H1 (cell line): ENCODE results near the gene MYOD1. TPM values are rescaled to one million over a fixed set of nuclear protein-coding genes. Genes with fewer than 3 reads are reported as not detected.

Experiments used
- CTCF ChIA-PET: fragments of 300-600 bp; sonication (Branson Sonifier 250); formaldehyde crosslinking; loops from one replicate; lab custom pipeline; 2021; ENCODE audit not compliant: partially characterized antibody; lab: Charles Lee
- POLR2A ChIA-PET: fragments of 300-600 bp; sonication (Branson Sonifier 250); formaldehyde crosslinking; loops from one replicate; lab custom pipeline; 2021; ENCODE audit warnings: inconsistent platforms; ENCODE audit not compliant: partially characterized antibody; lab: Charles Lee
- DNase-seq, 2 experiments: peaks; one replicate each; pipeline versions ENCODE4 v3.0.0 to v3.0.0-alpha.2; 2010 to 2022; ENCODE audit warnings: low spot score in 2 of 2, low read depth in 1 of 2, mixed read lengths in 1 of 2
- FAIRE-seq: peaks from 2 replicates; lab custom pipeline; 2011; peaks lifted over from hg19 to GRCh38; lab: Jason Lieb, UNC
- H2AFZ ChIP-seq: 2 replicates; pipeline ENCODE4 v1.8.1; 2012; ENCODE audit warnings: low read length, inconsistent platforms
- H2AK5ac ChIP-seq: 2 replicates; pipeline ENCODE4 v1.6.1; 2013; ENCODE audit warnings: low read depth, low read length
- H2BK120ac ChIP-seq: replicated peaks from 2 replicates; pipeline ENCODE3; 2013; ENCODE audit warnings: low read depth, low read length, inconsistent platforms
- H2BK12ac ChIP-seq: 2 replicates; pipeline ENCODE4 v1.6.1; 2013; ENCODE audit warnings: low read depth, low read length
- H2BK15ac ChIP-seq: 2 replicates; pipeline ENCODE4 v1.6.1; 2013; ENCODE audit warnings: low read length
- H2BK20ac ChIP-seq: 2 replicates; pipeline ENCODE4 v1.6.1; 2013; ENCODE audit warnings: low read length
- H2BK5ac ChIP-seq: 2 replicates; pipeline ENCODE4 v1.6.1; 2013; ENCODE audit warnings: low read depth, low read length
- H3K14ac ChIP-seq: 2 replicates; pipeline ENCODE4 v1.6.1; 2013; ENCODE audit warnings: inconsistent platforms; ENCODE audit not compliant: insufficient read length
- H3K18ac ChIP-seq: 2 replicates; pipeline ENCODE4 v1.6.1; 2013; ENCODE audit warnings: low read length; ENCODE audit errors: extremely low read depth
- H3K23ac ChIP-seq: 2 replicates; pipeline ENCODE4 v1.6.1; 2013; ENCODE audit warnings: inconsistent platforms; ENCODE audit not compliant: insufficient read length
- H3K23me2 ChIP-seq: 2 replicates; pipeline ENCODE4 v1.6.1; 2013; ENCODE audit warnings: low read depth, low read length
- H3K27ac ChIP-seq: 2 replicates; pipeline ENCODE4 v1.6.1; 2011; ENCODE audit warnings: low read depth, low read length, inconsistent platforms
- H3K27me3 ChIP-seq, 4 experiments: replicated peaks in 1 of 4; 1 replicate in 1 of 4; 2 replicates in 3 of 4; pipeline versions ENCODE4 v1.6.1 to v1.8.1; 2011 to 2013; ENCODE audit warnings: low read length in 3 of 4, mild to moderate bottlenecking in 3 of 4, inconsistent platforms in 2 of 4, mixed read lengths in 2 of 4, moderate library complexity in 1 of 4; ENCODE audit not compliant: control insufficient read depth in 3 of 4, insufficient read depth in 3 of 4; ENCODE audit errors: extremely low read depth in 1 of 4
- H3K36me3 ChIP-seq, 4 experiments: 2 replicates each; pipeline versions ENCODE4 v1.6.1 to v1.8.1; 2011 to 2013; ENCODE audit warnings: mild to moderate bottlenecking in 4 of 4, low read length in 3 of 4, moderate library complexity in 2 of 4, control low read depth in 1 of 4, inconsistent platforms in 1 of 4; ENCODE audit not compliant: insufficient read depth in 4 of 4, control insufficient read depth in 2 of 4
- H3K4ac ChIP-seq: replicated peaks from 2 replicates; pipeline ENCODE3; 2013; ENCODE audit warnings: low read length, low read depth, mixed read lengths, inconsistent platforms; ENCODE audit not compliant: insufficient read length
- H3K4me1 ChIP-seq, 4 experiments: replicated peaks in 1 of 4; 1 replicate in 1 of 4; 2 replicates in 3 of 4; pipeline versions ENCODE4 v1.6.1 to v1.8.1; 2011 to 2013; ENCODE audit warnings: low read length in 3 of 4, inconsistent platforms in 2 of 4, mixed read lengths in 1 of 4; ENCODE audit not compliant: insufficient read depth in 4 of 4, control insufficient read depth in 3 of 4
- H3K4me2 ChIP-seq, 2 experiments: 2 replicates each; pipeline versions ENCODE4 v1.6.1 to v1.8.1; 2011 to 2013; ENCODE audit warnings: low read depth in 2 of 2, low read length in 2 of 2, control low read depth in 1 of 2, inconsistent platforms in 1 of 2, mild to moderate bottlenecking in 1 of 2; ENCODE audit not compliant: insufficient read depth in 1 of 2
- H3K4me3 ChIP-seq, 4 experiments: fragments of 200-600, 300-600 bp in 1 of 4; sonication (generic), shearing (Covaris generic), sonication (Bioruptor Twin) in 1 of 4; 2 replicates each; pipeline versions ENCODE4 v1.5.1 to v1.8.1; 2011 to 2016; ENCODE audit warnings: low read length in 4 of 4, low read depth in 3 of 4, control low read depth in 2 of 4, inconsistent platforms in 2 of 4, mild to moderate bottlenecking in 2 of 4, mixed read lengths in 1 of 4, moderate library complexity in 1 of 4; ENCODE audit not compliant: insufficient read depth in 2 of 4; ENCODE audit errors: extremely low read depth in 1 of 4
- H3K56ac ChIP-seq: replicated peaks from 2 replicates; pipeline ENCODE3; 2013; ENCODE audit warnings: low read depth, mild to moderate bottlenecking, mixed read lengths, low read length, inconsistent platforms; ENCODE audit not compliant: insufficient read length
- H3K79me1 ChIP-seq: 2 replicates; pipeline ENCODE4 v1.6.1; 2013; ENCODE audit warnings: low read depth, low read length, control low read depth
- H3K79me2 ChIP-seq, 2 experiments: 2 replicates each; pipeline versions ENCODE4 v1.6.1 to v1.8.1; 2012 to 2013; ENCODE audit warnings: low read length in 2 of 2, mild to moderate bottlenecking in 2 of 2, inconsistent platforms in 1 of 2; ENCODE audit not compliant: insufficient read depth in 2 of 2, control insufficient read depth in 1 of 2
- H3K9ac ChIP-seq, 4 experiments: replicated peaks in 1 of 4; 1 replicate in 1 of 4; 2 replicates in 3 of 4; pipeline versions ENCODE4 v1.6.1 to v1.8.1; 2011 to 2013; ENCODE audit warnings: low read depth in 3 of 4, low read length in 3 of 4, control low read depth in 2 of 4, mild to moderate bottlenecking in 2 of 4, moderate library complexity in 2 of 4, inconsistent platforms in 1 of 4; ENCODE audit errors: extremely low read depth in 1 of 4
- H3K9me3 ChIP-seq, 2 experiments: 2 replicates each; pipeline versions ENCODE4 v1.6.1 to v1.8.1; 2012 to 2013; ENCODE audit warnings: mild to moderate bottlenecking in 2 of 2, moderate library complexity in 2 of 2, control low read depth in 1 of 2, inconsistent platforms in 1 of 2, low read depth in 1 of 2, low read length in 1 of 2, mixed read lengths in 1 of 2; ENCODE audit not compliant: insufficient read depth in 2 of 2
- H4K20me1 ChIP-seq, 2 experiments: replicated peaks in 1 of 2; 2 replicates each; pipeline versions ENCODE3 to v1.8.1; 2011 to 2013; ENCODE audit warnings: inconsistent platforms in 2 of 2, low read length in 2 of 2, mild to moderate bottlenecking in 1 of 2; ENCODE audit not compliant: insufficient read depth in 2 of 2, control insufficient read depth in 1 of 2
- H4K5ac ChIP-seq: 2 replicates; pipeline ENCODE4 v1.6.1; 2013; ENCODE audit warnings: low read length, low read depth, mixed read lengths, inconsistent platforms; ENCODE audit not compliant: insufficient read length
- H4K8ac ChIP-seq: 2 replicates; pipeline ENCODE4 v1.8.0; 2013; ENCODE audit warnings: mild to moderate bottlenecking, moderate library complexity, low read length, inconsistent platforms; ENCODE audit not compliant: insufficient read depth; ENCODE audit errors: extremely low read depth
- H4K91ac ChIP-seq: replicated peaks from 2 replicates; pipeline ENCODE3; 2013; ENCODE audit warnings: low read length, mixed read lengths, inconsistent platforms; ENCODE audit not compliant: insufficient read length
- BRCA1 ChIP-seq: IDR thresholded peaks from 2 replicates; pipeline ENCODE4 v1.6.1; 2012; ENCODE audit warnings: low read depth, low read length, improper control_type of control experiment
- CHD1 ChIP-seq: IDR thresholded peaks from 2 replicates; pipeline ENCODE4 v1.6.1; 2012; ENCODE audit warnings: low read depth, low read length, improper control_type of control experiment
- EZH2 ChIP-seq: fragments of 200-600 bp; sonication (generic); IDR thresholded peaks from 2 replicates; pipeline ENCODE4 v1.7.1; 2012; ENCODE audit warnings: low read depth, mild to moderate bottlenecking, moderate library complexity, low read length, inconsistent platforms; ENCODE audit not compliant: severe bottlenecking
- GTF2F1 ChIP-seq: IDR thresholded peaks from 2 replicates; pipeline ENCODE4 v1.6.1; 2012; ENCODE audit warnings: low read depth, low read length, improper control_type of control experiment, borderline replicate concordance
- JUN ChIP-seq: IDR thresholded peaks from 2 replicates; pipeline ENCODE4 v1.6.1; 2011; ENCODE audit warnings: low read depth, mild to moderate bottlenecking, improper control_type of control experiment, low read length
- POU5F1 ChIP-seq: IDR thresholded peaks from 2 replicates; pipeline ENCODE4 v1.6.1; 2011; ENCODE audit warnings: low read depth, mild to moderate bottlenecking, low read length, moderate library complexity
- SIX5 ChIP-seq: IDR thresholded peaks from 2 replicates; pipeline ENCODE4 v1.6.1; 2011; ENCODE audit warnings: mild to moderate bottlenecking, low read depth, low read length
- SP2 ChIP-seq: IDR thresholded peaks from 2 replicates; pipeline ENCODE4 v1.6.1; 2012; ENCODE audit warnings: mild to moderate bottlenecking, low read length, inconsistent platforms
- SUZ12 ChIP-seq: fragments of 200-600 bp; sonication (generic); IDR thresholded peaks from 2 replicates; pipeline ENCODE4 v1.6.1; 2012; ENCODE audit warnings: mild to moderate bottlenecking, inconsistent platforms, low read length, moderate library complexity, mixed read lengths
- TCF12 ChIP-seq: IDR thresholded peaks from 2 replicates; pipeline ENCODE4 v1.6.1; 2011; ENCODE audit warnings: low read depth, mild to moderate bottlenecking, low read length
- TEAD4 ChIP-seq: IDR thresholded peaks from 2 replicates; pipeline ENCODE4 v1.6.1; 2012; ENCODE audit warnings: low read depth, low read length, inconsistent platforms, mixed read lengths
- WGBS, 2 experiments: shearing (Covaris generic) in 1 of 2; methylation state at CpG; one replicate each; pipeline versions ENCODE4 v1.1.6 to v1.1.7; 2013 to 2015; ENCODE audit warnings: low lambda C conversion rate in 2 of 2, mixed read lengths in 2 of 2, inconsistent platforms in 1 of 2, low coverage in 1 of 2, missing lambda C conversion rate in 1 of 2; ENCODE audit not compliant: insufficient replicate concordance in 2 of 2, insufficient coverage in 1 of 2, insufficient read length in 1 of 2; ENCODE audit errors: extremely low coverage in 1 of 2, missing lambda C conversion rate in 1 of 2; 5-methylcytosine and 5-hydroxymethylcytosine counted together
- polyA plus RNA-seq, 7 experiments: library from polyadenylated mRNA; depleted of rRNA in 3 of 7; stranded (reverse) in 5 of 7; unstranded in 2 of 7; fragments of >200 nt in 5 of 7; fragments of 200-250 nt in 2 of 7; gene quantifications; 1 replicate in 5 of 7; 2 replicates in 1 of 7; 4 replicates in 1 of 7; pipeline versions ENCODE4 v1.2.1 to v1.2.3, GENCODE V29; 2011 to 2013; ENCODE audit warnings: missing spikeins in 2 of 7, mixed read lengths in 2 of 7
- total RNA-seq: library from RNA; stranded (reverse); fragmentation: NEBNext Ultra II Directional; extraction: Animal tissue kit (Norgen Biotek cat#: 25700); gene quantifications from 2 replicates; pipeline ENCODE4 v1.2.1, GENCODE V29; 2021
- TF ChIP-seq, protein P1 (sequence below): IDR thresholded peaks from 2 replicates; pipeline ENCODE4 v1.6.1; 2011; ENCODE audit warnings: low read length, improper control_type of control experiment

MYOD1 gene
- total and polyA plus RNA-seq, 2 of the 8 experiments (the other 6 are each of a cell fraction or from before 2014, with no cell fraction given): not detected

DNA sequence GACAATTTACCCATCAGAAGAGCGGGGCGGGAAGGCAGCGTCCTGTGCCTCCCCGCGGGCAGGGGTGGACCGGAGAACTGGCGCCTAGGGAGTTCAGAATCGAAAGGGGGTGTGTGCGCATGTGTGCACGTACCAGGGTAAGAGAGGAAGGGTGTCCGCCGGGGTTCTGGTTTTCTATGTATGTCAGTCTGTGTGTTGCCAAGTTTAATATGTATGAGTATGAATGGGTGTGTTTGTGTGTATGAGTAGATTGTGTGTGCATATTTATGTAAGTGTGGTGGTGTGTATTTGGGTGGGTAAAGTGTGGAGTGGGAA is 17.2 kb downstream of the MYOD1 start:
- CTCF ChIA-PET: interaction anchor here (0.6 to 16.5 kb wide), 12 partner anchors 8 to 241 kb away, joined by 3 to 290 read pairs (median 4); partner anchors contain the start of gene MYOD1
- H3K27ac ChIP-seq: no peak overlapping the region
- no peak overlapping the region for H2AK5ac ChIP-seq
- no peak overlapping the region for H2BK15ac ChIP-seq
- no peak overlapping the region for H4K5ac ChIP-seq
- peak overlapping the region in 1 of 2 experiments; percentile 31; a peak in 1 of 4 replicates for H3K4me2 ChIP-seq
- no peak overlapping the region for H3K56ac ChIP-seq
- H2BK5ac ChIP-seq: no peak overlapping the region
- H3K23me2 ChIP-seq: peaks cover 16% of the 10 kb centered on the region
- H2BK120ac ChIP-seq: no peak overlapping the region
- POLR2A ChIA-PET: interaction anchor here (0.8 kb wide), 1 partner anchor 20 kb away, joined by 3 read pairs; no protein-coding TSS in a partner anchor
- no peak for FAIRE-seq
- peaks cover 24 to 60% (median 56%) of the 10 kb centered on the region in 4 experiments for H3K27me3 ChIP-seq
- no peaks in the 10 kb centered on the region for H3K79me1 ChIP-seq
- H3K9me3 ChIP-seq: peaks cover 0 to 9% of the 10 kb centered on the region in 2 experiments; a peak in 2 of 4 replicates
- H2AFZ ChIP-seq: no peak overlapping the region
- peaks cover 10 to 15% of the 10 kb centered on the region in 2 experiments for H4K20me1 ChIP-seq
- H4K91ac ChIP-seq: no peak overlapping the region
- H3K79me2 ChIP-seq: no peaks in the 10 kb centered on the region
- no peak overlapping the region for H2BK20ac ChIP-seq
- peaks cover 3 to 30% (median 13%) of the 10 kb centered on the region in 4 experiments for H3K4me1 ChIP-seq
- H2BK12ac ChIP-seq: no peak overlapping the region
- no peak overlapping the region for H3K14ac ChIP-seq
- H3K23ac ChIP-seq: no peak overlapping the region
- no peak for DNase-seq
- no peak overlapping the region for H3K18ac ChIP-seq
- peak overlapping the region; percentile 53; the same call in 1 of the 2 replicates for H4K8ac ChIP-seq
- H3K9ac ChIP-seq: no peak overlapping the region
- H3K36me3 ChIP-seq: peaks cover 0 to 10% (median 0%) of the 10 kb centered on the region in 4 experiments; a peak in 1 of 8 replicates
- no peak overlapping the region for H3K4ac ChIP-seq
- 85% methylated on average over 12 of the region's 12 CpGs; no CpG with 5 or more reads in 1 of the 2 experiments for WGBS, 2 experiments
- TF ChIP-seq SP2 (no peak), SUZ12 (peak; percentile 54), JUN (no peak), TCF12 (no peak), GTF2F1 (no peak), EZH2 (peak; percentile 52), BRCA1 (no peak), TEAD4 (no peak), SIX5 (no peak), CHD1 (no peak), POU5F1 (no peak)
- TF ChIP-seq, protein P1, sequence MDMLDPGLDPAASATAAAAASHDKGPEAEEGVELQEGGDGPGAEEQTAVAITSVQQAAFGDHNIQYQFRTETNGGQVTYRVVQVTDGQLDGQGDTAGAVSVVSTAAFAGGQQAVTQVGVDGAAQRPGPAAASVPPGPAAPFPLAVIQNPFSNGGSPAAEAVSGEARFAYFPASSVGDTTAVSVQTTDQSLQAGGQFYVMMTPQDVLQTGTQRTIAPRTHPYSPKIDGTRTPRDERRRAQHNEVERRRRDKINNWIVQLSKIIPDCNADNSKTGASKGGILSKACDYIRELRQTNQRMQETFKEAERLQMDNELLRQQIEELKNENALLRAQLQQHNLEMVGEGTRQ: no peak
- H3K4me3 ChIP-seq: no peak overlapping the region
